PC-3 (cell line): ENCODE measurements around the gene SMYD3. TPM values are rescaled to one million over a fixed set of nuclear protein-coding genes. Genes with fewer than 3 reads are reported as not detected.

Source experiments
- ATAC-seq: fragments of 200-7000 bp; cut with Tn5 transposase; 2 replicates; pipeline ENCODE4 v1.9.1; 2020; ENCODE audit warnings: mild to moderate bottlenecking, moderate library complexity
- BruUV-seq: library from RNA; stranded (reverse); fragments of 400-500 nt; replicated peaks from 2 replicates; lab custom pipeline; 2021; lab: Mats Ljungman, UMichigan
- CTCF ChIA-PET: fragments of 300-600 bp; sonication (Branson Sonifier 250); formaldehyde crosslinking; loops from one replicate; lab custom pipeline; 2022; ENCODE audit warnings: antibody characterized with exemption; lab: Charles Lee
- POLR2A ChIA-PET: fragments of 300-600 bp; sonication (Branson Sonifier 250); formaldehyde crosslinking; loops from one replicate; lab custom pipeline; 2022; ENCODE audit warnings: antibody characterized with exemption; ENCODE audit not compliant: unreplicated experiment; lab: Charles Lee
- DNase-seq: peaks from one replicate; pipeline ENCODE4 v3.0.0-alpha.2; 2015
- H2AFZ ChIP-seq: fragments of 300-600 bp; sonication (generic); 2 replicates; pipeline ENCODE4 v1.6.0; 2016; ENCODE audit warnings: antibody characterized with exemption, low read length
- H3F3A ChIP-seq: fragments of 300-600 bp; sonication (generic); one replicate; pipeline ENCODE4 v1.6.0; 2017; ENCODE audit warnings: antibody characterized with exemption, low read length, control low read depth, mild to moderate bottlenecking; ENCODE audit not compliant: unreplicated experiment
- H3K27ac ChIP-seq: fragments of 300-600 bp; sonication (generic); 2 replicates; pipeline ENCODE4 v1.5.1; 2016; ENCODE audit warnings: mild to moderate bottlenecking, low read length
- H3K27me3 ChIP-seq: fragments of 300-600 bp; sonication (generic); 2 replicates; pipeline ENCODE4 v1.6.1; 2016; ENCODE audit warnings: low read length, mixed read lengths
- H3K36me3 ChIP-seq: fragments of 300-600 bp; sonication (generic); 2 replicates; pipeline ENCODE4 v1.6.1; 2016; ENCODE audit warnings: low read depth, mixed run types, low read length, mixed read lengths
- H3K4me1 ChIP-seq: fragments of 300-600 bp; sonication (generic); 2 replicates; pipeline ENCODE4 v1.5.1; 2016; ENCODE audit warnings: low read length; ENCODE audit not compliant: insufficient read depth
- H3K4me2 ChIP-seq: fragments of 300-600 bp; sonication (generic); 2 replicates; pipeline ENCODE4 v1.6.0; 2016; ENCODE audit warnings: low read length
- H3K4me3 ChIP-seq: fragments of 300-600 bp; sonication (generic); 2 replicates; pipeline ENCODE4 v1.5.1; 2016; ENCODE audit warnings: mild to moderate bottlenecking, low read length, mixed read lengths
- H3K79me2 ChIP-seq: fragments of 300-600 bp; sonication (generic); 2 replicates; pipeline ENCODE4 v1.6.1; 2017; ENCODE audit warnings: low read length, mixed read lengths
- H3K9ac ChIP-seq: fragments of 300-600 bp; sonication (generic); 2 replicates; pipeline ENCODE4 v1.6.0; 2016; ENCODE audit warnings: mild to moderate bottlenecking, low read length
- H3K9me2 ChIP-seq: fragments of 300-600 bp; sonication (generic); replicated peaks from 2 replicates; pipeline ENCODE4 v1.6.1; 2016; ENCODE audit warnings: mixed run types, low read length, mixed read lengths
- H3K9me3 ChIP-seq: fragments of 300-600 bp; sonication (generic); 2 replicates; pipeline ENCODE4 v1.6.1; 2016; ENCODE audit warnings: low read length, mixed read lengths
- H4K20me1 ChIP-seq: fragments of 300-600 bp; sonication (generic); 2 replicates; pipeline ENCODE4 v1.6.1; 2016; ENCODE audit warnings: low read length, mixed read lengths
- CTCF ChIP-seq: fragments of 300-600 bp; sonication (generic); conservative IDR thresholded peaks from 2 replicates; pipeline ENCODE4 v1.5.1; 2017; ENCODE audit warnings: antibody characterized with exemption, low read depth, mild to moderate bottlenecking, low read length
- EZH2 ChIP-seq: fragments of 300-600 bp; sonication (generic); IDR thresholded peaks from one replicate; pipeline ENCODE4 v1.6.1; 2017; ENCODE audit warnings: antibody characterized with exemption, mild to moderate bottlenecking, low read length; ENCODE audit not compliant: unreplicated experiment
- EZH2phosphoT487 ChIP-seq: fragments of 300-600 bp; sonication (generic); IDR thresholded peaks from 2 replicates; pipeline ENCODE4 v1.6.1; 2018; ENCODE audit warnings: mild to moderate bottlenecking, antibody characterized with exemption, low read length, borderline replicate concordance
- intact Hi-C: fragments of 100-400 bp; cut with micrococcal nuclease; formaldehyde crosslinking; loops from 2 replicates; pipeline ENCODE4 v1.9.0; 2023
- total RNA-seq: library from RNA; depleted of rRNA; stranded (reverse); fragments of >200 nt; gene quantifications from 2 replicates; pipeline ENCODE4 v1.2.3, GENCODE V29; 2014

Gene SMYD3
- total RNA-seq, 1 experiment from 2014 or later = 33.0 TPM

- H4K20me1 ChIP-seq = no peaks in the 10 kb centered on the region
- no peak overlapping the region for H3K4me3 ChIP-seq
- DNase-seq (peak; percentile 48), ATAC-seq (peak; percentile 85)
- ChIA-PET POLR2A (no interaction called here), CTCF (interaction anchor here (0.7 kb wide), 1 partner anchor 207 kb away, joined by 3 read pairs; no protein-coding TSS in a partner anchor)
- H3K4me1 ChIP-seq = peaks cover 10% of the 10 kb centered on the region
- no peaks in the 10 kb centered on the region for H3K27me3 ChIP-seq
- no peaks in the 10 kb centered on the region for H3K9me2 ChIP-seq
- H3K9ac ChIP-seq = no peak overlapping the region
- TF ChIP-seq CTCF (no peak), EZH2 (no peak), EZH2phosphoT487 (no peak)
- no peaks in the 10 kb centered on the region for H3K9me3 ChIP-seq
- H3F3A ChIP-seq = no peaks in the 10 kb centered on the region
- no peaks in the 10 kb centered on the region for H3K79me2 ChIP-seq
- H3K27ac ChIP-seq = no peak overlapping the region
- intact Hi-C loops = no loop called here
- H2AFZ ChIP-seq = no peak overlapping the region
- no peak overlapping the region for H3K4me2 ChIP-seq
- BruUV-seq = no TSS peak
- no peaks in the 10 kb centered on the region for H3K36me3 ChIP-seq
Observed at GRCh38 chr1:245805532-245805931, 701.5 kb downstream of the SMYD3 start.

- Histone ChIP-seq H3K36me3 (no peaks in the 10 kb centered on the region), H4K20me1 (no peaks in the 10 kb centered on the region), H3F3A (no peaks in the 10 kb centered on the region), H3K27me3 (no peaks in the 10 kb centered on the region), H3K4me2 (no peak overlapping the region), H3K4me1 (peaks cover 10% of the 10 kb centered on the region), H3K9ac (no peak overlapping the region), H3K27ac (no peak overlapping the region), H3K4me3 (no peak overlapping the region), H3K9me3 (no peaks in the 10 kb centered on the region), H3K79me2 (no peaks in the 10 kb centered on the region), H2AFZ (no peak overlapping the region), H3K9me2 (no peaks in the 10 kb centered on the region)
- no peak for DNase-seq
- intact Hi-C loops = no loop called here
- TF ChIP-seq EZH2phosphoT487 (no peak), EZH2 (no peak), CTCF (no peak)
- BruUV-seq = no TSS peak
- CTCF ChIA-PET = no interaction called here
- POLR2A ChIA-PET = no interaction called here
- no peak for ATAC-seq
Observed at GRCh38 chr1:245804696-245805095, 702.4 kb downstream of the SMYD3 start.

GRCh38 chr1:245803666-245804037, 703.4 kb downstream of the SMYD3 start:
- POLR2A ChIA-PET = no interaction called here
- CTCF ChIA-PET = no interaction called here
- Histone ChIP-seq H3K4me2 (no peak overlapping the region), H3K9ac (no peak overlapping the region), H3K79me2 (no peaks in the 10 kb centered on the region), H3K27me3 (no peaks in the 10 kb centered on the region), H3K36me3 (no peaks in the 10 kb centered on the region), H3K9me3 (no peaks in the 10 kb centered on the region), H3K27ac (no peak overlapping the region), H3F3A (no peaks in the 10 kb centered on the region), H3K4me1 (peaks cover 10% of the 10 kb centered on the region), H3K9me2 (no peaks in the 10 kb centered on the region), H3K4me3 (no peak overlapping the region), H2AFZ (no peak overlapping the region), H4K20me1 (no peaks in the 10 kb centered on the region)
- intact Hi-C loops = no loop called here
- ATAC-seq (no peak), DNase-seq (no peak)
- no peak for TF ChIP-seq EZH2phosphoT487
- no peak for TF ChIP-seq CTCF
- no TSS peak for BruUV-seq
